Umbilical cord (tissue), 2 donors: ENCODE data around the gene EPB41L3. TPM values are rescaled to one million over a fixed set of nuclear protein-coding genes. Genes with fewer than 3 reads are reported as not detected.
"Not testable (repeated sequence)": the region's sequence is repeated elsewhere in the genome, so short reads cannot be mapped to it uniquely, and the experiment has no call there.

Source experiments
- DNase-seq: peaks from one replicate; pipeline ENCODE4 v3.0.0-alpha.2; 2015; ENCODE audit warnings: low spot score
- total RNA-seq: library from RNA; depleted of rRNA; stranded (reverse); fragments of >200 nt; gene quantifications from one replicate; pipeline ENCODE4 v1.2.3, GENCODE V29; 2014; ENCODE audit warnings: low replicate concordance; ENCODE audit not compliant: insufficient read depth

Gene EPB41L3
- total RNA-seq, 1 donor from 2014 or later: 68.9 TPM

- DNase-seq: no peak
Measured at GRCh38 chr18:5500158-5500939, 43.4 kb downstream of the EPB41L3 start.

- DNase-seq: no peak
Measured at GRCh38 chr18:5498452-5498851, 45.3 kb downstream of the EPB41L3 start.

- DNase-seq: no peak
Measured at GRCh38 chr18:5496305-5496704, 47.5 kb downstream of the EPB41L3 start.

- DNase-seq: no peak
Measured at GRCh38 chr18:5490753-5491480, 52.9 kb downstream of the EPB41L3 start.

- peak; percentile 51 for DNase-seq
Measured at GRCh38 chr18:5488844-5489243, 55.0 kb downstream of the EPB41L3 start.

- not testable (repeated sequence) for DNase-seq
Measured at GRCh38 chr18:5488044-5488443, 55.8 kb downstream of the EPB41L3 start.

- DNase-seq: no peak
Measured at GRCh38 chr18:5484526-5484925, 59.3 kb downstream of the EPB41L3 start.

GRCh38 chr18:5481621-5482020 is 62.2 kb downstream of the EPB41L3 start:
- DNase-seq: no peak

- DNase-seq: no peak
Measured at GRCh38 chr18:5478261-5478660, 65.5 kb downstream of the EPB41L3 start.

GRCh38 chr18:5476961-5477800 is 66.6 kb downstream of the EPB41L3 start:
- no peak for DNase-seq

- DNase-seq: peak; percentile 25
Measured at GRCh38 chr18:5475267-5475666, 68.5 kb downstream of the EPB41L3 start.

- DNase-seq: no peak
Measured at GRCh38 chr18:5469340-5469739, 74.5 kb downstream of the EPB41L3 start.

- no peak for DNase-seq
Measured at GRCh38 chr18:5468394-5468793, 75.4 kb downstream of the EPB41L3 start.

GRCh38 chr18:5467671-5468070 is 76.1 kb downstream of the EPB41L3 start:
- DNase-seq: no peak

- DNase-seq: peak; percentile 24
Measured at GRCh38 chr18:5466256-5466655, 77.5 kb downstream of the EPB41L3 start.

GRCh38 chr18:5464251-5464650 is 79.5 kb downstream of the EPB41L3 start:
- DNase-seq: peak; percentile 48

GRCh38 chr18:5463831-5464230 is 80.0 kb downstream of the EPB41L3 start:
- DNase-seq: no peak

- DNase-seq: peak; percentile 79
Measured at GRCh38 chr18:5463390-5463789, 80.4 kb downstream of the EPB41L3 start.

GRCh38 chr18:5462227-5462626 is 81.6 kb downstream of the EPB41L3 start:
- DNase-seq: no peak

- DNase-seq: peak; percentile 42
Measured at GRCh38 chr18:5461041-5461440, 82.8 kb downstream of the EPB41L3 start.

GRCh38 chr18:5457462-5457957 is 86.3 kb downstream of the EPB41L3 start:
- DNase-seq: peak; percentile 26
